H1 (cell line): Measurements from ENCODE around the gene ZBTB16. TPM values are rescaled to one million over a fixed set of nuclear protein-coding genes. Genes with fewer than 3 reads are reported as not detected.

Experiments
- CTCF ChIA-PET: fragments of 300-600 bp; sonication (Branson Sonifier 250); formaldehyde crosslinking; loops from one replicate; lab custom pipeline; 2021; ENCODE audit not compliant: partially characterized antibody; lab: Charles Lee
- POLR2A ChIA-PET: fragments of 300-600 bp; sonication (Branson Sonifier 250); formaldehyde crosslinking; loops from one replicate; lab custom pipeline; 2021; ENCODE audit warnings: inconsistent platforms; ENCODE audit not compliant: partially characterized antibody; lab: Charles Lee
- DNase-seq, 2 experiments: peaks; one replicate each; pipeline versions ENCODE4 v3.0.0 to v3.0.0-alpha.2; 2010 to 2022; ENCODE audit warnings: low spot score in 2 of 2, low read depth in 1 of 2, mixed read lengths in 1 of 2
- FAIRE-seq: peaks from 2 replicates; lab custom pipeline; 2011; peaks lifted over from hg19 to GRCh38; lab: Jason Lieb, UNC
- H2AFZ ChIP-seq: 2 replicates; pipeline ENCODE4 v1.8.1; 2012; ENCODE audit warnings: low read length, inconsistent platforms
- H2AK5ac ChIP-seq: 2 replicates; pipeline ENCODE4 v1.6.1; 2013; ENCODE audit warnings: low read depth, low read length
- H2BK120ac ChIP-seq: replicated peaks from 2 replicates; pipeline ENCODE3; 2013; ENCODE audit warnings: low read depth, low read length, inconsistent platforms
- H2BK12ac ChIP-seq: 2 replicates; pipeline ENCODE4 v1.6.1; 2013; ENCODE audit warnings: low read depth, low read length
- H2BK15ac ChIP-seq: 2 replicates; pipeline ENCODE4 v1.6.1; 2013; ENCODE audit warnings: low read length
- H2BK20ac ChIP-seq: 2 replicates; pipeline ENCODE4 v1.6.1; 2013; ENCODE audit warnings: low read length
- H2BK5ac ChIP-seq: 2 replicates; pipeline ENCODE4 v1.6.1; 2013; ENCODE audit warnings: low read depth, low read length
- H3K14ac ChIP-seq: 2 replicates; pipeline ENCODE4 v1.6.1; 2013; ENCODE audit warnings: inconsistent platforms; ENCODE audit not compliant: insufficient read length
- H3K18ac ChIP-seq: 2 replicates; pipeline ENCODE4 v1.6.1; 2013; ENCODE audit warnings: low read length; ENCODE audit errors: extremely low read depth
- H3K23ac ChIP-seq: 2 replicates; pipeline ENCODE4 v1.6.1; 2013; ENCODE audit warnings: inconsistent platforms; ENCODE audit not compliant: insufficient read length
- H3K23me2 ChIP-seq: 2 replicates; pipeline ENCODE4 v1.6.1; 2013; ENCODE audit warnings: low read depth, low read length
- H3K27ac ChIP-seq: 2 replicates; pipeline ENCODE4 v1.6.1; 2011; ENCODE audit warnings: low read depth, low read length, inconsistent platforms
- H3K27me3 ChIP-seq, 4 experiments: replicated peaks in 1 of 4; 1 replicate in 1 of 4; 2 replicates in 3 of 4; pipeline versions ENCODE4 v1.6.1 to v1.8.1; 2011 to 2013; ENCODE audit warnings: low read length in 3 of 4, mild to moderate bottlenecking in 3 of 4, inconsistent platforms in 2 of 4, mixed read lengths in 2 of 4, moderate library complexity in 1 of 4; ENCODE audit not compliant: control insufficient read depth in 3 of 4, insufficient read depth in 3 of 4; ENCODE audit errors: extremely low read depth in 1 of 4
- H3K36me3 ChIP-seq, 4 experiments: 2 replicates each; pipeline versions ENCODE4 v1.6.1 to v1.8.1; 2011 to 2013; ENCODE audit warnings: mild to moderate bottlenecking in 4 of 4, low read length in 3 of 4, moderate library complexity in 2 of 4, control low read depth in 1 of 4, inconsistent platforms in 1 of 4; ENCODE audit not compliant: insufficient read depth in 4 of 4, control insufficient read depth in 2 of 4
- H3K4ac ChIP-seq: replicated peaks from 2 replicates; pipeline ENCODE3; 2013; ENCODE audit warnings: low read length, low read depth, mixed read lengths, inconsistent platforms; ENCODE audit not compliant: insufficient read length
- H3K4me1 ChIP-seq, 4 experiments: replicated peaks in 1 of 4; 1 replicate in 1 of 4; 2 replicates in 3 of 4; pipeline versions ENCODE4 v1.6.1 to v1.8.1; 2011 to 2013; ENCODE audit warnings: low read length in 3 of 4, inconsistent platforms in 2 of 4, mixed read lengths in 1 of 4; ENCODE audit not compliant: insufficient read depth in 4 of 4, control insufficient read depth in 3 of 4
- H3K4me2 ChIP-seq, 2 experiments: 2 replicates each; pipeline versions ENCODE4 v1.6.1 to v1.8.1; 2011 to 2013; ENCODE audit warnings: low read depth in 2 of 2, low read length in 2 of 2, control low read depth in 1 of 2, inconsistent platforms in 1 of 2, mild to moderate bottlenecking in 1 of 2; ENCODE audit not compliant: insufficient read depth in 1 of 2
- H3K4me3 ChIP-seq, 4 experiments: fragments of 200-600, 300-600 bp in 1 of 4; sonication (generic), shearing (Covaris generic), sonication (Bioruptor Twin) in 1 of 4; 2 replicates each; pipeline versions ENCODE4 v1.5.1 to v1.8.1; 2011 to 2016; ENCODE audit warnings: low read length in 4 of 4, low read depth in 3 of 4, control low read depth in 2 of 4, inconsistent platforms in 2 of 4, mild to moderate bottlenecking in 2 of 4, mixed read lengths in 1 of 4, moderate library complexity in 1 of 4; ENCODE audit not compliant: insufficient read depth in 2 of 4; ENCODE audit errors: extremely low read depth in 1 of 4
- H3K56ac ChIP-seq: replicated peaks from 2 replicates; pipeline ENCODE3; 2013; ENCODE audit warnings: low read depth, mild to moderate bottlenecking, mixed read lengths, low read length, inconsistent platforms; ENCODE audit not compliant: insufficient read length
- H3K79me1 ChIP-seq: 2 replicates; pipeline ENCODE4 v1.6.1; 2013; ENCODE audit warnings: low read depth, low read length, control low read depth
- H3K79me2 ChIP-seq, 2 experiments: 2 replicates each; pipeline versions ENCODE4 v1.6.1 to v1.8.1; 2012 to 2013; ENCODE audit warnings: low read length in 2 of 2, mild to moderate bottlenecking in 2 of 2, inconsistent platforms in 1 of 2; ENCODE audit not compliant: insufficient read depth in 2 of 2, control insufficient read depth in 1 of 2
- H3K9ac ChIP-seq, 4 experiments: replicated peaks in 1 of 4; 1 replicate in 1 of 4; 2 replicates in 3 of 4; pipeline versions ENCODE4 v1.6.1 to v1.8.1; 2011 to 2013; ENCODE audit warnings: low read depth in 3 of 4, low read length in 3 of 4, control low read depth in 2 of 4, mild to moderate bottlenecking in 2 of 4, moderate library complexity in 2 of 4, inconsistent platforms in 1 of 4; ENCODE audit errors: extremely low read depth in 1 of 4
- H3K9me3 ChIP-seq, 2 experiments: 2 replicates each; pipeline versions ENCODE4 v1.6.1 to v1.8.1; 2012 to 2013; ENCODE audit warnings: mild to moderate bottlenecking in 2 of 2, moderate library complexity in 2 of 2, control low read depth in 1 of 2, inconsistent platforms in 1 of 2, low read depth in 1 of 2, low read length in 1 of 2, mixed read lengths in 1 of 2; ENCODE audit not compliant: insufficient read depth in 2 of 2
- H4K20me1 ChIP-seq, 2 experiments: replicated peaks in 1 of 2; 2 replicates each; pipeline versions ENCODE3 to v1.8.1; 2011 to 2013; ENCODE audit warnings: inconsistent platforms in 2 of 2, low read length in 2 of 2, mild to moderate bottlenecking in 1 of 2; ENCODE audit not compliant: insufficient read depth in 2 of 2, control insufficient read depth in 1 of 2
- H4K5ac ChIP-seq: 2 replicates; pipeline ENCODE4 v1.6.1; 2013; ENCODE audit warnings: low read length, low read depth, mixed read lengths, inconsistent platforms; ENCODE audit not compliant: insufficient read length
- H4K8ac ChIP-seq: 2 replicates; pipeline ENCODE4 v1.8.0; 2013; ENCODE audit warnings: mild to moderate bottlenecking, moderate library complexity, low read length, inconsistent platforms; ENCODE audit not compliant: insufficient read depth; ENCODE audit errors: extremely low read depth
- H4K91ac ChIP-seq: replicated peaks from 2 replicates; pipeline ENCODE3; 2013; ENCODE audit warnings: low read length, mixed read lengths, inconsistent platforms; ENCODE audit not compliant: insufficient read length
- ATF3 ChIP-seq: IDR thresholded peaks from 2 replicates; pipeline ENCODE4 v1.6.1; 2011; ENCODE audit warnings: low read depth, mild to moderate bottlenecking, low read length; ENCODE audit not compliant: insufficient read depth
- NRF1 ChIP-seq: IDR thresholded peaks from 2 replicates; pipeline ENCODE4 v1.6.1; 2011; ENCODE audit warnings: mild to moderate bottlenecking, low read depth, low read length, improper control_type of control experiment
- TCF12 ChIP-seq: IDR thresholded peaks from 2 replicates; pipeline ENCODE4 v1.6.1; 2011; ENCODE audit warnings: low read depth, mild to moderate bottlenecking, low read length
- WGBS, 2 experiments: shearing (Covaris generic) in 1 of 2; methylation state at CpG; one replicate each; pipeline versions ENCODE4 v1.1.6 to v1.1.7; 2013 to 2015; ENCODE audit warnings: low lambda C conversion rate in 2 of 2, mixed read lengths in 2 of 2, inconsistent platforms in 1 of 2, low coverage in 1 of 2, missing lambda C conversion rate in 1 of 2; ENCODE audit not compliant: insufficient replicate concordance in 2 of 2, insufficient coverage in 1 of 2, insufficient read length in 1 of 2; ENCODE audit errors: extremely low coverage in 1 of 2, missing lambda C conversion rate in 1 of 2; 5-methylcytosine and 5-hydroxymethylcytosine counted together
- polyA plus RNA-seq, 7 experiments: library from polyadenylated mRNA; depleted of rRNA in 3 of 7; stranded (reverse) in 5 of 7; unstranded in 2 of 7; fragments of >200 nt in 5 of 7; fragments of 200-250 nt in 2 of 7; gene quantifications; 1 replicate in 5 of 7; 2 replicates in 1 of 7; 4 replicates in 1 of 7; pipeline versions ENCODE4 v1.2.1 to v1.2.3, GENCODE V29; 2011 to 2013; ENCODE audit warnings: missing spikeins in 2 of 7, mixed read lengths in 2 of 7
- total RNA-seq: library from RNA; stranded (reverse); fragmentation: NEBNext Ultra II Directional; extraction: Animal tissue kit (Norgen Biotek cat#: 25700); gene quantifications from 2 replicates; pipeline ENCODE4 v1.2.1, GENCODE V29; 2021

The ZBTB16 gene
- total and polyA plus RNA-seq, 2 of the 8 experiments (the other 6 are each of a cell fraction or from before 2014, with no cell fraction given), result 0.12 to 0.61 TPM

GRCh38 chr11:114078423-114078822, 18.9 kb downstream of the ZBTB16 start:
- Histone ChIP-seq H4K8ac (no peak overlapping the region), H3K4me2 (no peak overlapping the region), H3K23ac (no peak overlapping the region), H4K5ac (no peak overlapping the region), H2AFZ (no peak overlapping the region), H3K79me1 (no peaks in the 10 kb centered on the region), H4K20me1 (no peaks in the 10 kb centered on the region), H2AK5ac (no peak overlapping the region)
- no peak for FAIRE-seq
- no peak for DNase-seq
- POLR2A ChIA-PET, result no interaction called here
- TF ChIP-seq ATF3 (no peak), NRF1 (no peak), TCF12 (0 out of 2 replicates have a peak, but pooled peaks have one; percentile 35)
- TF ChIP-seq, all 59 proteins: peak for 1
- Histone ChIP-seq H3K36me3 (no peaks in the 10 kb centered on the region), H3K18ac (no peak overlapping the region), H3K4ac (no peak overlapping the region), H3K4me3 (no peak overlapping the region), H3K4me1 (peaks cover 5 to 11% (median 9%) of the 10 kb centered on the region in 4 experiments), H3K23me2 (no peaks in the 10 kb centered on the region), H4K91ac (no peak overlapping the region), H2BK5ac (no peak overlapping the region), H3K27ac (no peak overlapping the region), H3K14ac (no peak overlapping the region), H3K9me3 (no peaks in the 10 kb centered on the region), H2BK15ac (no peak overlapping the region), H3K56ac (no peak overlapping the region), H2BK120ac (no peak overlapping the region), H3K9ac (no peak overlapping the region), H3K79me2 (no peaks in the 10 kb centered on the region), H2BK20ac (no peak overlapping the region), H3K27me3 (peaks cover 3 to 35% (median 30%) of the 10 kb centered on the region in 4 experiments; a peak in 6 of 7 replicates), H2BK12ac (no peak overlapping the region)
- CTCF ChIA-PET, result interaction anchor here (0.6 to 1.8 kb wide), 11 partner anchors 9 to 190 kb away, joined by 3 to 8 read pairs (median 4); no protein-coding TSS in a partner anchor
- 76% methylated on average over 4 of the region's 4 CpGs; no CpG with 5 or more reads in 1 of the 2 experiments for WGBS, 2 experiments
